Measurements from ENCODE around the gene TCL1A. TPM values are rescaled to one million over a fixed set of nuclear protein-coding genes. Genes with fewer than 3 reads are reported as not detected.

TCL1A gene
- total RNA-seq, 1 donor from 2014 or later = not detected

- Histone ChIP-seq H3K27me3 (no peaks in the 10 kb centered on the region), H3K9me3 (no peaks in the 10 kb centered on the region), H3K27ac (no peak overlapping the region), H3K4me3 (no peak overlapping the region), H3K36me3 (no peaks in the 10 kb centered on the region), H3K4me1 (no peaks in the 10 kb centered on the region)
- intact Hi-C loops (cut with DNase I) = no loop called here
- DNase-seq (ENCODE audit: extremely low spot score in 2 of 2) = no peak
- no peak for TF ChIP-seq POLR2A (IDR thresholded peaks at IDR 0.05)
- TF ChIP-seq CTCF (IDR thresholded peaks at IDR 0.05) = no peak
- no peak for TF ChIP-seq POLR2AphosphoS5 (IDR thresholded peaks at IDR 0.05; ENCODE audit: insufficient read depth in 1 of 2, low read depth in 1 of 2)
These were observed 33.8 kb downstream of the TCL1A start for GRCh38 chr14:95679998-95680735.

DNA sequence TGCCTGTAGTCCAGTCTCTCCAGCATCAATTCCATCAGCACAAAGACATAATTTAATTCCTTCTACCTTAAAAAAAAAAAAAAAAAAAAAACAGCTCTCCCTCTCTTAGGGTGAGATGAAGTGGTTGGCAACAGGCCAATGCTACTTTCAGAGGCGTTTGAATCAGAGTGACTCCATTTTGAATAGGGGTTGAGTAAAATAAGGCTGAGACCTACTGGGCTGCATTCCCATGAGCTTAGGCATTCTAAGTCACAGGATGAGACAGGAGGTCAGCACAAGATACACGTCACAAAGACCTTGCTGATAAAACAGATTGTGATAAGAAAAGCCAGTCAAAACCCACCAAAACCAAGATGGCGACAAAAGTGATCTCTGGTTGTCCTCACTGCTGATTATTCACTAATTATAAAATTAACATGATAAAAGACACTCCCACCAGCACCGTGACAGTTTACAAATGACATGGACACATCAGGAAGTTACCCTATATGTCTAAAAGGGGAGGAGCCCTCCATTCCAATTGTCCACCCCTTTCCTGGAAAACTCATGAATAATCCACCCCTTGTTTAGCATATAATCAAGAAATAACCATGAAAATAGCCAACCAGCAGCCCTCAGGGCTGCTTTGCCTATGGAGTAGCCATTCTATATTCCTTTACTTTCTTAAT, 34.6 kb downstream of the TCL1A start:
- TF ChIP-seq POLR2A (IDR thresholded peaks at IDR 0.05) (no peak), POLR2AphosphoS5 (IDR thresholded peaks at IDR 0.05; ENCODE audit: insufficient read depth in 1 of 2, low read depth in 1 of 2) (no peak), CTCF (IDR thresholded peaks at IDR 0.05) (no peak)
- Histone ChIP-seq H3K4me1 (no peaks in the 10 kb centered on the region), H3K36me3 (no peaks in the 10 kb centered on the region), H3K27ac (no peak overlapping the region), H3K9me3 (no peaks in the 10 kb centered on the region), H3K27me3 (no peaks in the 10 kb centered on the region), H3K4me3 (no peak overlapping the region)
- no peak for DNase-seq (ENCODE audit: extremely low spot score in 2 of 2)
- intact Hi-C loops (cut with DNase I) = no loop called here

DNA sequence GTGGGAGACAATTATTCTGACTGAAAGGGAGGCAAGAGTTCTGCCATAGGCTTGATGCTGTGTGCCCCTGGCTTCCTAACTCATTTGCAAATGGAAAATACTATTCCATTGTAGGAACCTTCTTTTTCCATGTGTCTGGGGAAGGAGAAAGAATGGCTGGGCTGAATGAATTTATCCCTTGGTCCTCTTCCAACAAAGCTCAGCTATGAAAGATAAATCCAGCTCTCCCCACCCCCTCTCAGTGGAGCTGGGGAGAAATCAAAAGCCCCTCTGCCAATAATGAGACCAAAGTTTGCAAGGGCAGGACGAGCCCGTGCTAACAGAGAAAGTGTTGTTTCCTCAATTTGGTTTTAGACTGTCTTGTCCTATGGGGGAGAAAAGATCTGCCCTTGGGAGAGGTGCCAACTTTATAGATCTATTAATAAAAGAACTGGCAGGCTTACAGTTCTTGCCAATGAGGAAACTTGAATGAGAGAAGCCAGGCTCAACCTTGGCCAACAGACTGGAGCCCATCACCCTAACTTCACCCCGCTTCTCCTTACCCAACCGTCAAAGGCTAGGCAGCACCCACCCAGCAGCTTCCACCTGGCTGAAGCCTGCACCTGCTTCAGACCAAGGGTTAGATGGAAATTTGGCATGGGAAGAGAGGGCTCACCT, 36.6 kb downstream of the TCL1A start:
- intact Hi-C loops (cut with DNase I) = no loop called here
- TF ChIP-seq POLR2AphosphoS5 (IDR thresholded peaks at IDR 0.05; ENCODE audit: insufficient read depth in 1 of 2, low read depth in 1 of 2) (no peak), CTCF (IDR thresholded peaks at IDR 0.05) (no peak), POLR2A (IDR thresholded peaks at IDR 0.05) (no peak)
- no peaks in the 10 kb centered on the region for H3K4me1 ChIP-seq
- no peaks in the 10 kb centered on the region for H3K36me3 ChIP-seq
- H3K9me3 ChIP-seq = no peaks in the 10 kb centered on the region
- H3K4me3 ChIP-seq = no peak overlapping the region
- no peak for DNase-seq (ENCODE audit: extremely low spot score in 2 of 2)
- H3K27me3 ChIP-seq = no peaks in the 10 kb centered on the region
- no peak overlapping the region for H3K27ac ChIP-seq

DNA sequence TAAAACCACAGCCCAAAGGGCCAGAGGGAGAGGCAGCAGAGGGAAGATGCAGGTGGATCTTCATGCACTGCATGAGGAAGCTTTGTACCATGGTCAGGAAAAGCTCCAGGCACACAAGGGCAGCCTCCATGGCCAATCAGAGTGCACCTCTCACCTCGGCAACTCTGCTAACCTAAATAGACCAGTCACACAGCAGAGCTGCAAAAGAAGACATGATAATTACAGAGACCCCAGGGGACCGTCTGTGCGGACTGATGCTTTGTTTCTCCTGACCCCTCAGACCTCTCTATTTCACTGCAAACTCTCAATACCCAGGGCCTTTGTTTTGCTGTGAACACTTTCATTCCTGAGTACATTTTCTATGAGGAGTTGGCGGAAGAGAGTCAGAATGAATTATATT, 38.4 kb downstream of the TCL1A start:
- H3K4me1 ChIP-seq = no peaks in the 10 kb centered on the region

More for the DNA sequence above, 38.4 kb downstream of the TCL1A start:
- Histone ChIP-seq H3K36me3 (no peaks in the 10 kb centered on the region), H3K4me3 (no peak overlapping the region), H3K27me3 (no peaks in the 10 kb centered on the region), H3K27ac (no peak overlapping the region), H3K9me3 (no peaks in the 10 kb centered on the region)
- DNase-seq (ENCODE audit: extremely low spot score in 2 of 2) = no peak
- TF ChIP-seq POLR2A (IDR thresholded peaks at IDR 0.05) (no peak), POLR2AphosphoS5 (IDR thresholded peaks at IDR 0.05; ENCODE audit: insufficient read depth in 1 of 2, low read depth in 1 of 2) (no peak), CTCF (IDR thresholded peaks at IDR 0.05) (no peak)
- intact Hi-C loops (cut with DNase I) = no loop called here

Measured in vagina (tissue), 2 donors.